ENCODE results near the gene KMT5C.

The KMT5C gene

DNA sequence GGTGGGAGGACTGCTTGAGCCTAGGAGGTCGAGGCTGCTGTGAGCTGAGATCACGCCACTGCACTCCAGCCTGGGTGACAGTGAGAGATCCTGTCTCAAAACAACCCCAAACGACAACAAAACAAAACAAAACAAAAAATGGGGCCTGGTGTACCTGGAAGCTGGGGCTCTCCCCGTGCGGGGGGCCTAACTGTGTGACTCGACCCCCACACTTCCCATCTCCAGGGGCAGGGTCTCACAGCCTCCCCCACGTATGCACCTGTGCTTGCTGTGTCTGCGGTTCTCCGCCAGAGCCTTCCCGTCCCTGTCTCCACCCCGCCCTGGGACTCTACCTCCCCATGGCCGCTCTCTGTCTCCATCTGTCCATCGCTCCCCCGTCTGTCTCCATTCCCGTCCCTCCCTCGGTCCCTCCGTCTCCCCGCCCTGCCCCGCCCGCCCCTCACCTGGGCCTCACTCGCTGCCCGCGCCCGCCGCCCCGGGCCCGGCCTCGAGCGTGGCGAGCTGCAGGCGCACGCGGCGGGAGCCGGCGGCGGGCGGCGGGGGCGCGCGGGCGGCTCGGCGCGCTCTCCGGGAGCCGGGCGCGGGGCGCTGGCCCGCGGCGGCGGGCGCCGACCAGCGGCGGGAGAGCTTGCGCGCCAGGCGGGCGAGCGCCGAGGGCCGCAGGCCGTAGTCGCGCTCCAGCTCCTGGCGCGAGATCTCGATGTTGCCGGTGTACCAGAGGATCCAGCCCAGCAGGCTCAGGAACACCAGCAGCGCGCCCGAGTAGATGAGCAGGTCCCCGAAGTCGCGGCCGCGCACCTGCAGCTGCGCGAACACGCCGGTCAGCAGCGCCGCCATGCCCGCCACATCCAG is 43.8 kb downstream of the KMT5C start:
- Histone ChIP-seq H3K27me3 (ENCODE audit: insufficient read depth, low read length) (no peaks in the 10 kb centered on the region), H3K9ac (ENCODE audit: low read length) (peak overlapping the region; percentile 54), H3K4me2 (ENCODE audit: low read length) (peak overlapping the region; percentile 91), H2BK5ac (ENCODE audit: low read depth, low read length, poor library complexity) (no peak overlapping the region), H3K14ac (ENCODE audit: low read length) (peak overlapping the region; percentile 88), H3K4ac (ENCODE audit: low read depth, low read length) (peak overlapping the region; percentile 49), H3K79me1 (ENCODE audit: low read length) (peaks cover 16% of the 10 kb centered on the region), H3K18ac (ENCODE audit: low read length) (peak overlapping the region; percentile 71), H3K23ac (ENCODE audit: low read length) (no peak overlapping the region), H2BK12ac (ENCODE audit: low read length) (peak overlapping the region; percentile 67), H2AK5ac (ENCODE audit: low read length) (peak overlapping the region; percentile 22), H2AFZ (ENCODE audit: insufficient read depth, low read length, poor library complexity) (peak overlapping the region; percentile 90), H3K9me3 (ENCODE audit: insufficient read depth, low read depth, low read length) (no peaks in the 10 kb centered on the region), H3K27ac (ENCODE audit: low read depth, low read length) (peak overlapping the region; percentile 43), H2BK120ac (ENCODE audit: insufficient read depth, low read length, poor library complexity) (no peak overlapping the region), H4K91ac (ENCODE audit: low read depth, low read length) (peak overlapping the region; percentile 86), H3K79me2 (ENCODE audit: control insufficient read depth, insufficient read depth, low read length, poor library complexity) (peaks cover 28% of the 10 kb centered on the region), H4K12ac (ENCODE audit: low read depth, low read length) (peak overlapping the region; percentile 87), H3K36me3 (ENCODE audit: control insufficient read depth in 1 of 2, insufficient read depth in 2 of 2, low read length in 2 of 2) (peaks cover 21 to 23% of the 10 kb centered on the region in 2 experiments), H3K4me1 (ENCODE audit: control insufficient read depth in 1 of 2, insufficient read depth in 2 of 2, low read length in 2 of 2) (peaks cover 33% of the 10 kb centered on the region in 2 experiments), H3K4me3 (ENCODE audit: low read depth, low read length) (peak overlapping the region; percentile 72), H4K8ac (ENCODE audit: low read depth, low read length) (peak overlapping the region; percentile 92)
- no CpG with 5 or more reads among the region's 88 CpGs for WGBS (ENCODE audit: extremely low coverage, insufficient coverage, insufficient read length)
- DNase-seq, result peak; percentile 57 to 71

DNA sequence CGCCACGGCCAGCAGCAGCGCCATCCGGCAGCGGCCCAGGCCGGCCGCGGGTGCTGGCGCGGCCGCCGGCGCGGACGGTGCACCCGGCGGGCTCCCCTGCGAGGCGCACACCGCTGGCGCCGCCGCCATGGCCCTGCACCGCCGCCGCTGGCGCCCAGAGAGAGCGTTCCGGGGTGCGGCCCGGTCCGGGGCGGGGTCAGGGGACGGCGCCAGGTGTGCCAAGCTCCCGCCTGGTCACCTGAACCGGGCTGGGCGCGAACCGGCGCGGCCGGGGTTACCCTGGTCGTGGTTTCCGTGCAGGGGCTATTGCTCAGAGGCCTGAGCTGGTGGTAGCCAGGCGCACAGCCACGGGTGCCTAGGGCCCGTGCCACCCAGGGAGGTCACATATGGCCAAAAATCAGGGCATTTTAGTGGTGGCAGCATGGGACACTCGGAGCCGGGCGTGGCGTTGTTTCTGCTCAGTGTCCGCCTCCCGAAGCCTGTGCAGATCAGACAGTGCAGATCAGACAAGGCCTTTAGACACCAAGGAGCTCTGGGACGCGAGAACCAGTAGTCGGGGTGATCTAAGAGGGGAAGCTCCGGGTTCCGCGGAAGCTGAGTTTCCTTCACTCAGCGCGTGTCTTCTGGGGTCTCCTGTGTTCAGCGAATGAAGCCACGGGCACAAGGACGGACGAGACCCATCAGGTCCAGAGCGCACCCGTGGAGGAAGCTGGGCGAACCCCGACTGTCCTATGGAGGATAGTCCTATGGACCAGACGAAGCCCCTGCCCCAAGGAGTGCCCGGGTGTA is 44.6 kb downstream of the KMT5C start, which contains the start of gene TMEM238:
TSS of gene TMEM238 (minus strand) at position 162 of the 789 bp plus-strand sequence. CDS start at position 129, 33 bp downstream.
- H3K9ac ChIP-seq (ENCODE audit: low read length), result peak within 1 kb of the TSS; percentile 54
- H3K4me1 ChIP-seq (ENCODE audit: control insufficient read depth in 1 of 2, insufficient read depth in 2 of 2, low read length in 2 of 2), result peaks cover 34% of the 10 kb centered on the region in 2 experiments
- H3K14ac ChIP-seq (ENCODE audit: low read length), result peak within 1 kb of the TSS; percentile 88
- peak within 1 kb of the TSS; percentile 67 for H2BK12ac ChIP-seq (ENCODE audit: low read length)
- peak within 1 kb of the TSS; percentile 86 for H4K91ac ChIP-seq (ENCODE audit: low read depth, low read length)
- H2BK120ac ChIP-seq (ENCODE audit: insufficient read depth, low read length, poor library complexity), result peak within 1 kb of the TSS; percentile 83
- peak within 1 kb of the TSS; percentile 59 for H3K27ac ChIP-seq (ENCODE audit: low read depth, low read length)
- no peaks in the 10 kb centered on the region for H3K9me3 ChIP-seq (ENCODE audit: insufficient read depth, low read depth, low read length)
- H4K8ac ChIP-seq (ENCODE audit: low read depth, low read length), result peak within 1 kb of the TSS; percentile 92
- H3K79me1 ChIP-seq (ENCODE audit: low read length), result peaks cover 16% of the 10 kb centered on the region
- H3K23ac ChIP-seq (ENCODE audit: low read length), result no peak within 1 kb of the TSS
- no CpG with 5 or more reads among the region's 72 CpGs for WGBS (ENCODE audit: extremely low coverage, insufficient coverage, insufficient read length)
- H3K4ac ChIP-seq (ENCODE audit: low read depth, low read length), result peak within 1 kb of the TSS; percentile 68
- peaks cover 29 to 31% of the 10 kb centered on the region in 2 experiments for H3K36me3 ChIP-seq (ENCODE audit: control insufficient read depth in 1 of 2, insufficient read depth in 2 of 2, low read length in 2 of 2)
- peak within 1 kb of the TSS; percentile 61 for H2AK5ac ChIP-seq (ENCODE audit: low read length)
- peak within 1 kb of the TSS; percentile 71 for H3K18ac ChIP-seq (ENCODE audit: low read length)
- no peaks in the 10 kb centered on the region for H3K27me3 ChIP-seq (ENCODE audit: insufficient read depth, low read length)
- DNase-seq, result no peak
- H4K12ac ChIP-seq (ENCODE audit: low read depth, low read length), result peak within 1 kb of the TSS; percentile 87
- peak within 1 kb of the TSS; percentile 34 for H2BK5ac ChIP-seq (ENCODE audit: low read depth, low read length, poor library complexity)
- peaks cover 28% of the 10 kb centered on the region for H3K79me2 ChIP-seq (ENCODE audit: control insufficient read depth, insufficient read depth, low read length, poor library complexity)
- H3K4me2 ChIP-seq (ENCODE audit: low read length), result peak within 1 kb of the TSS; percentile 91
- peak within 1 kb of the TSS; percentile 90 for H2AFZ ChIP-seq (ENCODE audit: insufficient read depth, low read length, poor library complexity)
- peak within 1 kb of the TSS; percentile 72 for H3K4me3 ChIP-seq (ENCODE audit: low read depth, low read length)

DNA sequence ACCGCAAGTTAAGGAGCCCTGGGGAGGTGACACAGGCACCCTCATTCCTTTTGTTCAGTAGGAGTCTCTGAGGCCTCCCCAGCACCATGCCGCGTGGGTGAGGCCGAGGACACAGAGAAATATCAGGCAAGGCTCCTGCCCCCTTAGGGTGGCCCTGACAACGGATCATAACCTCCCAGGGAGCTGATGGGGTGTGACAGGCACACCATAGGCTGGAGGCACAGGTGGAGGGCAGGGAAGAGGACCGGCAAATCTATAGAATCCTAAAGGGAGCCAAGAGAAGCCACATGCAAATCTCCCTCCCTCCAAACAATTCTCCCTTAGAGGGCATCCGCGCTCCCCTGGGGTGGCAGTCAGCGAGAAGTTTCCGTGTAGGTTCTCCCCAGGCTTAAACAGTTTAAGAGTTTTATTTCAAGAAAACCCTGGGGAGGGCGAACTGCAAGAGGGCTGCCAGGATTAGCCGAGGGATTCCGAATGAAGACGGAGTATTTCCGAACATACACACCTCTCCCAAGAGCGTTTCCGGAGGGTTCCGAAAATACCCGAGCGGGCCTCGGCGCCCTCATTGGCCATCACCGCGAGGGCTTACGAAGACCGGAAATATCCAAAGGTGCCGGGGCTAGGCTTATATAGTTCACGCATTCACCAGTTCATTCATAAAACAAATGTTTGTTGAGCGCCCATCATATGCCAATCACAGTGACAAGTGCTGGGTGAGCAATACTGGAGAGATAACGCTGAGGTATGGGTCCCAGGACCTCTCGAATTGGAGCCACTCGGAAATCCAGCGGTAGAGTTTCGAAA is 45.4 kb downstream of the KMT5C start:
- peak overlapping the region; percentile 1 for H2AFZ ChIP-seq (ENCODE audit: insufficient read depth, low read length, poor library complexity)
- no peak overlapping the region for H3K23ac ChIP-seq (ENCODE audit: low read length)
- no peaks in the 10 kb centered on the region for H3K27me3 ChIP-seq (ENCODE audit: insufficient read depth, low read length)
- H3K79me1 ChIP-seq (ENCODE audit: low read length), result peaks cover 16% of the 10 kb centered on the region
- peak overlapping the region; percentile 43 for H2BK5ac ChIP-seq (ENCODE audit: low read depth, low read length, poor library complexity)
- H4K91ac ChIP-seq (ENCODE audit: low read depth, low read length), result peak overlapping the region; percentile 86
- H4K8ac ChIP-seq (ENCODE audit: low read depth, low read length), result peak overlapping the region; percentile 92
- H3K9me3 ChIP-seq (ENCODE audit: insufficient read depth, low read depth, low read length), result no peaks in the 10 kb centered on the region
- H3K4me1 ChIP-seq (ENCODE audit: control insufficient read depth in 1 of 2, insufficient read depth in 2 of 2, low read length in 2 of 2), result peaks cover 37% of the 10 kb centered on the region in 2 experiments
- H3K79me2 ChIP-seq (ENCODE audit: control insufficient read depth, insufficient read depth, low read length, poor library complexity), result peaks cover 28% of the 10 kb centered on the region
- peak overlapping the region; percentile 83 for H2BK120ac ChIP-seq (ENCODE audit: insufficient read depth, low read length, poor library complexity)
- H3K27ac ChIP-seq (ENCODE audit: low read depth, low read length), result peak overlapping the region; percentile 88
- peak overlapping the region; percentile 3 for H4K12ac ChIP-seq (ENCODE audit: low read depth, low read length)
- peak overlapping the region; percentile 15 for H2BK12ac ChIP-seq (ENCODE audit: low read length)
- peak; percentile 97 to 99 for DNase-seq
- WGBS (ENCODE audit: extremely low coverage, insufficient coverage, insufficient read length), result no CpG with 5 or more reads among the region's 34 CpGs
- H3K4ac ChIP-seq (ENCODE audit: low read depth, low read length), result peak overlapping the region; percentile 68
- H3K4me3 ChIP-seq (ENCODE audit: low read depth, low read length), result no peak overlapping the region
- no peak overlapping the region for H3K18ac ChIP-seq (ENCODE audit: low read length)
- peak overlapping the region; percentile 45 for H3K14ac ChIP-seq (ENCODE audit: low read length)
- peak overlapping the region; percentile 71 for H3K4me2 ChIP-seq (ENCODE audit: low read length)
- H3K36me3 ChIP-seq (ENCODE audit: control insufficient read depth in 1 of 2, insufficient read depth in 2 of 2, low read length in 2 of 2), result peaks cover 37% of the 10 kb centered on the region in 2 experiments
- H3K9ac ChIP-seq (ENCODE audit: low read length), result peak overlapping the region; percentile 73
- H2AK5ac ChIP-seq (ENCODE audit: low read length), result peak overlapping the region; percentile 61

Data from trophoblast cell (in vitro differentiated cells and primary cell).